ENCODE data around the gene ZNF746.
"Not testable (repeated sequence)": the region's sequence is repeated elsewhere in the genome, so short reads cannot be mapped to it uniquely, and the experiment has no call there.

ZNF746 gene

GRCh38 chr7:149459540-149460452, 37.8 kb downstream of the ZNF746 start:
- peak; percentile 35 for DNase-seq (ENCODE audit: low spot score)

- DNase-seq (ENCODE audit: low spot score): no peak
Observed at GRCh38 chr7:149459201-149459539, 38.4 kb downstream of the ZNF746 start.

GRCh38 chr7:149458235-149458634, 39.4 kb downstream of the ZNF746 start:
- no peak for DNase-seq (ENCODE audit: low spot score)

- DNase-seq (ENCODE audit: low spot score): no peak
Observed at GRCh38 chr7:149457766-149458165, 39.8 kb downstream of the ZNF746 start.

GRCh38 chr7:149456506-149457421, 40.8 kb downstream of the ZNF746 start:
- no peak for DNase-seq (ENCODE audit: low spot score)

- no peak for DNase-seq (ENCODE audit: low spot score)
Observed at GRCh38 chr7:149455175-149455950, 42.2 kb downstream of the ZNF746 start.

GRCh38 chr7:149454750-149455149, 42.9 kb downstream of the ZNF746 start:
- no peak for DNase-seq (ENCODE audit: low spot score)

- DNase-seq (ENCODE audit: low spot score): no peak
Observed at GRCh38 chr7:149454006-149454405, 43.6 kb downstream of the ZNF746 start.

- DNase-seq (ENCODE audit: low spot score): no peak
Observed at GRCh38 chr7:149450821-149451220, 46.8 kb downstream of the ZNF746 start.

GRCh38 chr7:149449897-149450296, 47.7 kb downstream of the ZNF746 start:
- no peak for DNase-seq (ENCODE audit: low spot score)

- no peak for DNase-seq (ENCODE audit: low spot score)
Observed at GRCh38 chr7:149448961-149449360, 48.6 kb downstream of the ZNF746 start.

GRCh38 chr7:149446026-149446425, 51.6 kb downstream of the ZNF746 start:
- DNase-seq (ENCODE audit: low spot score): not testable (repeated sequence)

GRCh38 chr7:149444287-149444686, 53.3 kb downstream of the ZNF746 start:
- no peak for DNase-seq (ENCODE audit: low spot score)

GRCh38 chr7:149443523-149443922, 54.1 kb downstream of the ZNF746 start:
- no peak for DNase-seq (ENCODE audit: low spot score)

GRCh38 chr7:149442924-149443323, 54.7 kb downstream of the ZNF746 start:
- DNase-seq (ENCODE audit: low spot score): no peak

GRCh38 chr7:149440222-149440621, 57.4 kb downstream of the ZNF746 start:
- DNase-seq (ENCODE audit: low spot score): no peak

GRCh38 chr7:149436358-149436757, 61.3 kb downstream of the ZNF746 start:
- no peak for DNase-seq (ENCODE audit: low spot score)

GRCh38 chr7:149433124-149433523, 64.5 kb downstream of the ZNF746 start:
- no peak for DNase-seq (ENCODE audit: low spot score)

GRCh38 chr7:149432121-149432691, 65.4 kb downstream of the ZNF746 start:
- DNase-seq (ENCODE audit: low spot score): no peak

- DNase-seq (ENCODE audit: low spot score): no peak
Observed at GRCh38 chr7:149431486-149432120, 66.0 kb downstream of the ZNF746 start.

GRCh38 chr7:149430192-149430591, 67.4 kb downstream of the ZNF746 start:
- DNase-seq (ENCODE audit: low spot score): no peak

Measured in AG08395 (cell line).